ENCODE results near the gene PTPRN2. TPM values are rescaled to one million over a fixed set of nuclear protein-coding genes. Genes with fewer than 3 reads are reported as not detected.

PTPRN2 gene
- polyA plus RNA-seq, 1 of the 3 experiments (the other 2 are of a cell fraction) = 4.0 TPM

DNA sequence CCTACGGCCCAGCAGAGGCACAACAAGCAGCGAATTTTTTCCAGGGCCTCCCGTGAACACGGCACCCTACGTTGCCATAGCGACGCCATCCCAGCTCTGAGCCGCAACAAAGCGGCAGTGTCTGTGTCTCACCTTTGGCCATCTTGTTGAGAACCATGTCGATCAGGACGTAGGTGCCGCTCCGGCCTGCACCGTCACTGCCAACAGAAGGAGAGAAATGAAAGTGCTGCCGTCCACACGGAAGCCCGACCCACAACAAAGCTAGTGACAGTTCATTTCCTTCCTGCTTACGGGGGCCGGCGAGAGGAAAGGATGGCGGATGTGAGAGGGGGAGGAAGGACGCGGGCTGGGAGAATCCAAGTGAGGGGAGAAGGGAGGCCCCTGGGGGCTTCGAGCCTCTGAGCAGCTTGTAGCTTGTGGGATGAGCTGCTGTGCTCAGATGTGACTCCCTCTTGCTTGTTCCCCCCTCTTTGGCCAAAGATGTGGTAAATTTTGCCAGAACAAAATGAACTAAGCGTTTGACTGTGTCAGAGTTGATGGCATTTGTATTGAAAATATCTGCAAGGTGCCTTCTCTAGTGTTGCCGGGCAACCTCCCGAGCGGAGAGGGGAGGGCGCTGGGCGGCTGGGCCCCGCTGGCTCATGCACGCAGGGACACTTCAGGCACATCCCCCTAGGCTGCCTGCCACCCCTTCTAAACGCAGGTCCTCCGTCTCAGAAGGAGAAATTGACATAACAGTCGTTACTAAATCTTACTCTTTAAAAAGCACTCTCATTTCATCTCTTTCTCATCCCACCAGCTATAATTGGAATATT lies 1018.6 kb downstream of the PTPRN2 start:
- no peaks in the 10 kb centered on the region for H3K9me2 ChIP-seq
- no peaks in the 10 kb centered on the region for H3F3A ChIP-seq (replicated peaks; ENCODE audit: insufficient read depth)
- TF ChIP-seq FOXM1 (IDR thresholded peaks at IDR 0.05; ENCODE audit: low read depth) (no peak), ELF1 (IDR thresholded peaks at IDR 0.05) (peak; percentile 34; the same call in 1 of the 2 replicates), GABPA (IDR thresholded peaks at IDR 0.05; ENCODE audit: low read depth) (peak; percentile 53)
- peak overlapping the region; percentile 17; the same call in 1 of the 2 replicates for H3K9ac ChIP-seq
- H3K9me3 ChIP-seq = no peaks in the 10 kb centered on the region
- peak; percentile 75 for DNase-seq
- H3K4me3 ChIP-seq (ENCODE audit: low read depth in 2 of 2, low read length in 1 of 2) = peak overlapping the region; percentile 20 to 36; a peak in 3 of 4 replicates
- peak overlapping the region; percentile 58 for H3K4me2 ChIP-seq
- no peaks in the 10 kb centered on the region; a peak in 1 of 4 replicates for H3K4me1 ChIP-seq (ENCODE audit: control insufficient read depth in 1 of 2, insufficient read depth in 2 of 2, low read depth in 1 of 2, low read length in 1 of 2)
- no peaks in the 10 kb centered on the region for H3K27me3 ChIP-seq (ENCODE audit: insufficient read depth)
- WGBS (ENCODE audit: low lambda C conversion rate) = 72% methylated on average over 35 of the region's 35 CpGs
- H3K27ac ChIP-seq (ENCODE audit: low read depth in 2 of 2, low read length in 1 of 2) = peak overlapping the region in 1 of 2 experiments; percentile 36; a peak in 1 of 4 replicates
- H3K79me2 ChIP-seq (ENCODE audit: insufficient read depth) = no peaks in the 10 kb centered on the region
- H2AFZ ChIP-seq (ENCODE audit: low read depth) = no peak overlapping the region; the same call in 1 of the 2 replicates
- peaks cover 0 to 4% of the 10 kb centered on the region in 2 experiments for H3K36me3 ChIP-seq (replicated peaks in 1 of 2; ENCODE audit: control insufficient read depth in 1 of 2, insufficient read depth in 2 of 2, low read length in 1 of 2)
- CTCF ChIA-PET = no interaction called here
- no peaks in the 10 kb centered on the region for H4K20me1 ChIP-seq (ENCODE audit: insufficient read depth)
- POLR2A ChIA-PET = no interaction called here

DNA sequence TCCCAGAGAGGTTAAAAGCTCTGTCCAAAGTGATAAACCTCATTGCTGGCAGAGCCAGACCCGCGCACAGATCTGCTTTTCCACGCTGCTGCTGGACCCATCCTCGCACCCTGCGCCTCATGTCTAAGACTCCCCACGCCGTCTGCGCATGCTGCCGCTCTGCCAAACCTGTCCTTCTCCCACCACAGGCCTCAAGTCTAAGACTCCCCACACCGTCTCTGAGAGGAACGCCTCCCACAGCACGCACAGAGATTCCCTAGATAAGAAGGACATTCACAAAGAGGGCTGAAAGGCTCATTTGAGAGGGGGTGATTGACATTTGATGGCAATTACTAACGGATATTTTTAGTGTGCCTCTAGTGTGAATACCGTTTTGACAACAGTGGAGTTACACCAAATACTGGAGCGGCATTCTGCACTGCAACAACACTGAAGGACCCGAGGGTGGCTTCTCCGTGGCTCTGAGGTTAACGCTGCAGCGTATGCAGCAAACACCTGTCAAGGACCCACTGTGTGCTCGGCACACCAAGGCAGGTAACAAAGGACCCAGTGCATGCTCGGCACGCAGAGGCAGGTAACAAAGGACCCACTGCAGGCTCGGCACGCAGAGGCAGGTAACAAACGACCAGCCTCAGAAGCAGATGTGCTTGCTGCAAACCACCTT lies 1019.4 kb downstream of the PTPRN2 start:
- Histone ChIP-seq H3K36me3 (replicated peaks in 1 of 2; ENCODE audit: control insufficient read depth in 1 of 2, insufficient read depth in 2 of 2, low read length in 1 of 2) (peaks cover 0 to 2% of the 10 kb centered on the region in 2 experiments), H2AFZ (ENCODE audit: low read depth) (no peak overlapping the region; the same call in 1 of the 2 replicates), H3K9me3 (no peaks in the 10 kb centered on the region), H3K4me2 (peak overlapping the region; percentile 58), H3K27ac (ENCODE audit: low read depth in 2 of 2, low read length in 1 of 2) (no peak overlapping the region), H3K4me3 (ENCODE audit: low read depth in 2 of 2, low read length in 1 of 2) (peak overlapping the region; percentile 20 to 36; a peak in 3 of 4 replicates), H3K27me3 (ENCODE audit: insufficient read depth) (no peaks in the 10 kb centered on the region), H3K9me2 (no peaks in the 10 kb centered on the region), H4K20me1 (ENCODE audit: insufficient read depth) (no peaks in the 10 kb centered on the region), H3F3A (replicated peaks; ENCODE audit: insufficient read depth) (no peaks in the 10 kb centered on the region), H3K79me2 (ENCODE audit: insufficient read depth) (no peaks in the 10 kb centered on the region), H3K4me1 (ENCODE audit: control insufficient read depth in 1 of 2, insufficient read depth in 2 of 2, low read depth in 1 of 2, low read length in 1 of 2) (no peaks in the 10 kb centered on the region; a peak in 1 of 4 replicates), H3K9ac (0 out of 2 replicates have a peak overlapping the region, but pooled peaks have one; percentile 17)
- TF ChIP-seq MEF2A (IDR thresholded peaks at IDR 0.05; ENCODE audit: borderline replicate concordance, low read depth) (no peak), EP300 (IDR thresholded peaks at IDR 0.05; ENCODE audit: borderline replicate concordance in 1 of 2, low read depth in 1 of 2, low read length in 1 of 2) (no peak), FOXM1 (IDR thresholded peaks at IDR 0.05; ENCODE audit: low read depth) (no peak), NRF1 (IDR thresholded peaks at IDR 0.05; ENCODE audit: low read depth, low read length) (no peak)
- TF ChIP-seq, protein P1, sequence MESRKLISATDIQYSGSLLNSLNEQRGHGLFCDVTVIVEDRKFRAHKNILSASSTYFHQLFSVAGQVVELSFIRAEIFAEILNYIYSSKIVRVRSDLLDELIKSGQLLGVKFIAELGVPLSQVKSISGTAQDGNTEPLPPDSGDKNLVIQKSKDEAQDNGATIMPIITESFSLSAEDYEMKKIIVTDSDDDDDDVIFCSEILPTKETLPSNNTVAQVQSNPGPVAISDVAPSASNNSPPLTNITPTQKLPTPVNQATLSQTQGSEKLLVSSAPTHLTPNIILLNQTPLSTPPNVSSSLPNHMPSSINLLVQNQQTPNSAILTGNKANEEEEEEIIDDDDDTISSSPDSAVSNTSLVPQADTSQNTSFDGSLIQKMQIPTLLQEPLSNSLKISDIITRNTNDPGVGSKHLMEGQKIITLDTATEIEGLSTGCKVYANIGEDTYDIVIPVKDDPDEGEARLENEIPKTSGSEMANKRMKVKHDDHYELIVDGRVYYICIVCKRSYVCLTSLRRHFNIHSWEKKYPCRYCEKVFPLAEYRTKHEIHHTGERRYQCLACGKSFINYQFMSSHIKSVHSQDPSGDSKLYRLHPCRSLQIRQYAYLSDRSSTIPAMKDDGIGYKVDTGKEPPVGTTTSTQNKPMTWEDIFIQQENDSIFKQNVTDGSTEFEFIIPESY (IDR thresholded peaks at IDR 0.05; ENCODE audit: borderline replicate concordance, low read depth) = no peak
- TF ChIP-seq, protein P2, sequence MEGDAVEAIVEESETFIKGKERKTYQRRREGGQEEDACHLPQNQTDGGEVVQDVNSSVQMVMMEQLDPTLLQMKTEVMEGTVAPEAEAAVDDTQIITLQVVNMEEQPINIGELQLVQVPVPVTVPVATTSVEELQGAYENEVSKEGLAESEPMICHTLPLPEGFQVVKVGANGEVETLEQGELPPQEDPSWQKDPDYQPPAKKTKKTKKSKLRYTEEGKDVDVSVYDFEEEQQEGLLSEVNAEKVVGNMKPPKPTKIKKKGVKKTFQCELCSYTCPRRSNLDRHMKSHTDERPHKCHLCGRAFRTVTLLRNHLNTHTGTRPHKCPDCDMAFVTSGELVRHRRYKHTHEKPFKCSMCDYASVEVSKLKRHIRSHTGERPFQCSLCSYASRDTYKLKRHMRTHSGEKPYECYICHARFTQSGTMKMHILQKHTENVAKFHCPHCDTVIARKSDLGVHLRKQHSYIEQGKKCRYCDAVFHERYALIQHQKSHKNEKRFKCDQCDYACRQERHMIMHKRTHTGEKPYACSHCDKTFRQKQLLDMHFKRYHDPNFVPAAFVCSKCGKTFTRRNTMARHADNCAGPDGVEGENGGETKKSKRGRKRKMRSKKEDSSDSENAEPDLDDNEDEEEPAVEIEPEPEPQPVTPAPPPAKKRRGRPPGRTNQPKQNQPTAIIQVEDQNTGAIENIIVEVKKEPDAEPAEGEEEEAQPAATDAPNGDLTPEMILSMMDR (IDR thresholded peaks at IDR 0.05) = no peak
- TF ChIP-seq, protein P3, sequence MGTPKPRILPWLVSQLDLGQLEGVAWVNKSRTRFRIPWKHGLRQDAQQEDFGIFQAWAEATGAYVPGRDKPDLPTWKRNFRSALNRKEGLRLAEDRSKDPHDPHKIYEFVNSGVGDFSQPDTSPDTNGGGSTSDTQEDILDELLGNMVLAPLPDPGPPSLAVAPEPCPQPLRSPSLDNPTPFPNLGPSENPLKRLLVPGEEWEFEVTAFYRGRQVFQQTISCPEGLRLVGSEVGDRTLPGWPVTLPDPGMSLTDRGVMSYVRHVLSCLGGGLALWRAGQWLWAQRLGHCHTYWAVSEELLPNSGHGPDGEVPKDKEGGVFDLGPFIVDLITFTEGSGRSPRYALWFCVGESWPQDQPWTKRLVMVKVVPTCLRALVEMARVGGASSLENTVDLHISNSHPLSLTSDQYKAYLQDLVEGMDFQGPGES (IDR thresholded peaks at IDR 0.05; ENCODE audit: low read depth, low read length) = no peak
- WGBS (ENCODE audit: low lambda C conversion rate) = 81% methylated on average over 18 of the region's 25 CpGs
- DNase-seq = no peak
- POLR2A ChIA-PET = no interaction called here
- CTCF ChIA-PET = interaction anchor here (0.6 kb wide), 1 partner anchor 105 kb away, joined by 3 read pairs; no protein-coding TSS in a partner anchor
